ENCODE data around the gene WDR81. TPM values are rescaled to one million over a fixed set of nuclear protein-coding genes. Genes with fewer than 3 reads are reported as not detected.

Gene WDR81
- total and polyA plus RNA-seq, 2 experiments from 2014 or later, result 3.5 to 14.5 TPM

- TF ChIP-seq ZNF462 (CRISPR knock-in tag; IDR thresholded peaks at IDR 0.05) (no peak), CREB1 (CRISPR knock-in tag; IDR thresholded peaks at IDR 0.05; ENCODE audit: low read depth) (no peak), NANOG (IDR thresholded peaks at IDR 0.05; ENCODE audit: borderline replicate concordance) (no peak), JUNB (IDR thresholded peaks at IDR 0.05; ENCODE audit: unreplicated experiment) (no peak), EZH2 (IDR thresholded peaks at IDR 0.05; ENCODE audit: low read depth, unreplicated experiment) (no peak), STAT1 (IDR thresholded peaks at IDR 0.05; ENCODE audit: unreplicated experiment) (no peak), ETS1 (IDR thresholded peaks at IDR 0.05) (no peak), POLR2AphosphoS5 (IDR thresholded peaks at IDR 0.05; ENCODE audit: low read depth) (no peak), ZNF331 (CRISPR knock-in tag; IDR thresholded peaks at IDR 0.05; ENCODE audit: low read depth) (no peak), EZH2phosphoT487 (IDR thresholded peaks at IDR 0.05; ENCODE audit: unreplicated experiment) (no peak)
Observed at GRCh38 chr17:1726626-1727257, 2.2 kb downstream of the WDR81 start (continued).
